ENCODE results near the gene MEA1.

Gene MEA1

DNA sequence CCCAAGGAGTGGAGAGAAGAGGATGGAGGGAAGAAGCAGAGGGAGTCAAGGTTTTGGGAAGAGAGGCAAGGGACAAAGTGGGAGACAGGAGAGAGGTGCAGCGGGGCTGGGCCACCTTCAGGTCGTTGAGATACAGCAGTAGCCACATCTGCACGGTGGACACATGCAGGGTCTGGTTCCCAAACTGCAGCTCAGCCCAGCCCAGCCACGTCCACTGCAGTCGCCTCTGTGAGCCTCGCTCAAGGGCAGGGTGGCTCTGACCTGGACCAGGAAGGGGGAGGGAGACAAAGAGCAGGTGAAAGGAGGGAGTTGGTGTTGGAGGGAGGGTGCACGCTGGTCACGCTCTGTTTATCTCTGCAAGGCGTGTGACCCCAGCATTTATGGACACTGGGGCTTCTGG lies 25.0 kb upstream of the MEA1 start:
- DNase-seq (ENCODE audit: low spot score), result no peak

DNA sequence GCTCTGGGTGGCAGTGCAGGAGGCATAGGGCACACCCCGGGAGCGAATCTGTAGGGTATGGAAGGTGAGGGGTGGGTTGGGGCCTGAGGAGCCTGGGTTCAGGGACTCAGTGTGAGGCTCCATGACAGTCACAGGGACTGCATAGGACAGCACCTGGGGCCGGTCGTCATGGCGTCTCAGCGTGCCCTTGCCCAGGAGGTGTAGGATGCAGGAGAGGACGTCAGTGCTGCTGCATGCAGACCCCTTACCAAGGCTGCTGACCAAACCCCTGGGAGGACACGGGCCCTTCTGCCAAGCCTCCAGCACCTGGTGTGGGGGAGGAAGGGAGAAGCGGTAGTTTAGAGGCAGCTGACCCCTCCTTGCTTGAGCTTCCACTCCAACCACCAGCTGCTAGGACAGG lies 24.0 kb upstream of the MEA1 start:
- no peak for DNase-seq (ENCODE audit: low spot score)

DNA sequence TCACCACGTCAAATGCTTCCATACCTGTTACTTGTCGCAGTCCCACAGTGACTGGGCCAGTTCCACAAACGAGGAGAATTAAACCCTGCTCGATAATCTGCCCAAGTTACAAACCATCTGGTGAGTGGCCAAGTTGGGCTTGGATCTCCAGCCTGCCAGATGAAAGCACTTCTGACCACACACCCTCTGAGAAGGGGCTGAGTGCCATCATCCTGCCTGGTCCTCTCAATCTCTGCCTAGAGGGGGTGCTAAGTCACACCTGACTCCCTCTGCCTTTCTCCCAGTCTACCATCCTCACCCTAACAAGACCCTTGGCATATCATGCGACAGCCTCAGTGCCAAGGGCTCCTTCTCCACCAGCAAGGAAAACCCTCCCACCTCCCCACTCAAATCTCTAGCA lies 23.5 kb upstream of the MEA1 start:
- no peak for DNase-seq (ENCODE audit: low spot score)

DNA sequence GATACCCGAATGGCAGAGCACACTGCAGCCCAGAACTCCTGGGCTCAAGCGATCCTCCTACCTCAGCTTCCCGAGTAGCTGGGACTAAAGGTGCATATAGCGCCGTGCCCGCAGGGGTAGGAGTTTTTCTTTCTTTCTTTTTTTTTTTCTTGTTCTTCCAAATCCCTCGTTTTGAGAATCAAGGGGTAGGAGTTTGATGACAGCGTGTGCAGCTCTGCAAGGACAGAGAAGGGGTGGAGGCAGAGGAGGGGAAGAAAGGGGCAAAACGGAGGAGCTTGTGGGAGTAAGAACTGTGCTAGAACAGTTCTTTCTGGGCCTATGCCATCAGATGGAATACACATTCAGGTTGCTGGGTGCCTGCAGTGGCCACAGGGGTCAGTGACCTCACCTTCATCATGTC lies 23.0 kb upstream of the MEA1 start:
- DNase-seq (ENCODE audit: low spot score), result no peak

DNA sequence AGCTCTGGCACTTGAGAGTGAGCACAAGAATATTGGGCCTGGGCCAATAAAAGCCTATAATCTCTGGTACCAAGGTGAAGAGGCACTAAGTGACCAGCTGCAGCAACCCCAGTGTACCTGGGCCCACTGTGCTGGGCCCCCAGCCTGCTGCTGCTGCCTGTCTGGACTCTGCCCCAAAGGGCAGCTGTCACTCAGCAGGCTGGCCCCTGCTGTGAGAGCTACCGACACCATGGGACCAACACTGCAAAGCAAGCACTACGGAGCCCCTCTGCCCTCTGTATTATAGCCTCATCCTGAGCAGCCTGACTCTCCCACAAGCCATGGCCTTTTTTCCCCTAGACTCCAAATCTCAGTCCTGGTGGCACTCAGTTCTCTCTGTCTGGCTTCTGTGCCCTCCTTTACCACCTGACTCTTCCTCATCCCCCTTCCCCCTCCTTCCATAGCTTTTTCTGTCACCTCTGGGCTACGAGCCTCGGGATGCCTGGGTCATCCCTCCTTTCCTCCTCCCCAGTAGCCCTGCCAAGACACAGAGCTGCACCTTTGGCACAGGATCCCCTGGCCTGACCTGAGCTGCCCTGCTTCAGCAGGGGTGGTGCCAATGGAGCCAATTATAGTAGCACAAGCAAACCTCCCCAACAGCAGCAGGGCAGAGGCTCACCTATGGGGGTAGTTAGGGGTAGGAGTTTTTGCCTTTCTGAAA lies 21.9 kb upstream of the MEA1 start:
- no peak for DNase-seq (ENCODE audit: low spot score)

DNA sequence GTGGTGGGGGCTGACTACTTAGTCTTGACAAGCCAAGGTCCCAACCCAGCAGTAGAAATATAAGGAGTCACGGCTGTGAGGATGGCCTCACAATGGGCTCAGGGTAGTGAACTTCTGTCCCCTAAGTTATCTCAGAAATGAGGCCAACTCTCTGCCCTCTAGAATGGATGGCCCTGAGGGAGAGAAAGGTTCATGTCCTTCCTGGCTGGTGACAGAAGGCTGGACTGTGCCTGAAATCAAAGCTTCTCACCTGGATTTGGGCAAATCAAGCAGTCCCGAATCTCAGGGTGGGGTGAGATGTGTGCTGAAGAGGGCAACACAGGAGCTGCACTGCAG lies 20.4 kb upstream of the MEA1 start:
- DNase-seq (ENCODE audit: low spot score), result no peak

DNA sequence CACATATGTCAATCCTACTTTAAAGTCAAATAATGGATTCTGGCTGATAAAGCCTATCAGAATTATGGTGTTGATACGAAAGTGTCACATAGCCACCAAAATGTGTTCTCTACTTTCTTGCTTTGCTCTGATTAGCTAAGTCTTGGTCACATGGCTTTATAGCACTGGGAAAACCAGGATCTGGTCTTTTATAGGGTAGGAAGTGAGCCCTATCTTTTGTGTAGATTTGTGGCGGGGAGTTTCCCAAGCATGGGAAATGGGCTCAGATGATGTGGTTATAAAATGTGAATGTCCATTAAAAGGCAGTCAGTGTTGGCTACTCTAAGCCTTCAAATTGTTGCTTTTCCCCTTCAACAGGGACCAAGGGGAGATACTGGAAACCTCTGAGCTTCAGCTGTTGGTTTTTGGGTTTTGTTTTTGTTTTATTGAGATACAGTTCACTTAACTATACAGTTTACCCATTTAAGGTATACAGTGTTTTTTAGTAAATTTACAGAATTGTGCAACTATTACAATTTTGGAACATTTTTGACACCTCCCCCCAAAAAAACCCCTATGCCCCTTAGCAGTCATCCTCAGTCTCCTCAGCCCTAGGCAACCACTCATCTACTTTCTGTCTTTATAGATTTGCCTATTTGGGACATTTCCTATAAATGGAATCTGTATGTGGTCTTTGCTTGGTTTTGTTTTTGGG lies 19.9 kb upstream of the MEA1 start:
- DNase-seq (ENCODE audit: low spot score), result no peak

DNA sequence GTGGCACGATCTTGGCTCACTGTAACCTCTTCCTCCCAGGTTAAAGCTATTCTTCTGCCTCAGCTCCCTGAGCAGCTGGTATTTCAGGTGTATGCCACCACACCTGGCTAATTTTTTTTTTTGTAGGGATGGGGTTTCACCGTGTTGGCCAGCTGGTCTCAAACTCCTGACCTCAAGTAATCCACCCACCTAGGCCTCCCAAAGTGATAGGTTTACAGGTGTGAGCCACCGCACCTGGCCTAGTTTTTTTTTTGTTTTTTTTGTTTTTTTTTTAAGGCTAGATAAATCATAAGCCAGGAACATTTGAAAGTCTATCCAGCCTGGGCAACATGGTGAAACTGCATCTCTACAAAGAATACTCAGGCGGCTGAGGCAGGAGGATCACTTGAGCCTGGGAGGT lies 18.6 kb upstream of the MEA1 start:
- no peak for DNase-seq (ENCODE audit: low spot score)

DNA sequence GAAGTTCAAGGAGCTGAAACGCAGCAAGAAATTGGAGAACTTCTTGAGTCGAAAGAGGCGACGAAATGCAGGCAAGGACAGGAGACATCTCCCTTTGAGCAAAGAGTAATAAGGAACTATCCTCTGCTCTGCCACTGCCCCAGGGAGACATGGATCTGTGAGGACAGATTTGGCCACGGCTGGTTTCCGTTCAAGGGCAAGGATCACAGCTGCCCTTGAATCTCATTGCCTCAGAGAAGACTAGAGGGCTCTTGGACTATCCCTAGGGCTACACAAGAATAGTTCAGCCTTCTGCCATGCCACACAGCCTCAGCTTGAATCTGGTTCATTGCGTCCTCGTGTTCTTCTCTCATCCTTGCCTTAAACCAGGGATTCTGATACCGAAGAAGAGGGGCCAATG lies 15.4 kb upstream of the MEA1 start:
- no peak for DNase-seq (ENCODE audit: low spot score)

DNA sequence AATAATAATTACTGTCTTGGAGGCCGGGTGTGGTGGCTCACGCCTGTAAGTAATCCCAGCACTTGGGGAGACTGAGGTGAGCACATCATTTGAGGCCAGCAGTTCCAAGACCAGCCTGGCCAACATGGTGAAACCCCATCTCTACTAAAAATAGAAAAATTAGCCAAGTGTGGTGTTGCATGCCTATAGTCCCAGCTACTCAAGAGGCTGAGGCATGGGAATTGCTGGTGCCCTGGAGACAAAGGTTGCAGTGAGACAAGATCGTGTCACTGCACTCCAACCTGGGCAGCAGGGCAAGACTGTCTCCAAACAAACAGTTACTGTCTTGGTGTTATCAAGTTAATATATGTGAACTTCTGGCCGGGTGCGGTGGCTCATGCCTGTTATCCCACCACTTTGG lies 12.6 kb upstream of the MEA1 start:
- DNase-seq (ENCODE audit: low spot score), result no peak

DNA sequence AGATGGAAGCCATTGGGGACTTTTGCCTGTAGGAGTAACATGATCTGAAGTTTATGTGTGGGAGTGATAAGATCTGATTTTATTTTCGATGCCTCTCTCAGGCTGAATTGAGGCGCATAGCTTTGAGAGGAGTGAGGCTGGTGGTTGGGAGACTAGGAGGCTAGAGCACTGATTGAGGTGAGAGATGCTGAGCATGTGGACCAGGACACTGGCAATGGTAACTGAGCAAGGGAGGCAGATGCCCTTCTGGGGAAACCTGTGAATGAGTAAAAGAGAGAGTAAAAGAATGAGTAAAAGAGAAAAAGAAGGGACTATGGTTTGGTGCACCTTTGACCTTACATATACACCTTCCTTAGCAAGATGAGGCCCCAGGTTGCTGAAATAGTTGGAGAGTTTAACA lies 10.7 kb upstream of the MEA1 start:
- DNase-seq (ENCODE audit: low spot score), result no peak

DNA sequence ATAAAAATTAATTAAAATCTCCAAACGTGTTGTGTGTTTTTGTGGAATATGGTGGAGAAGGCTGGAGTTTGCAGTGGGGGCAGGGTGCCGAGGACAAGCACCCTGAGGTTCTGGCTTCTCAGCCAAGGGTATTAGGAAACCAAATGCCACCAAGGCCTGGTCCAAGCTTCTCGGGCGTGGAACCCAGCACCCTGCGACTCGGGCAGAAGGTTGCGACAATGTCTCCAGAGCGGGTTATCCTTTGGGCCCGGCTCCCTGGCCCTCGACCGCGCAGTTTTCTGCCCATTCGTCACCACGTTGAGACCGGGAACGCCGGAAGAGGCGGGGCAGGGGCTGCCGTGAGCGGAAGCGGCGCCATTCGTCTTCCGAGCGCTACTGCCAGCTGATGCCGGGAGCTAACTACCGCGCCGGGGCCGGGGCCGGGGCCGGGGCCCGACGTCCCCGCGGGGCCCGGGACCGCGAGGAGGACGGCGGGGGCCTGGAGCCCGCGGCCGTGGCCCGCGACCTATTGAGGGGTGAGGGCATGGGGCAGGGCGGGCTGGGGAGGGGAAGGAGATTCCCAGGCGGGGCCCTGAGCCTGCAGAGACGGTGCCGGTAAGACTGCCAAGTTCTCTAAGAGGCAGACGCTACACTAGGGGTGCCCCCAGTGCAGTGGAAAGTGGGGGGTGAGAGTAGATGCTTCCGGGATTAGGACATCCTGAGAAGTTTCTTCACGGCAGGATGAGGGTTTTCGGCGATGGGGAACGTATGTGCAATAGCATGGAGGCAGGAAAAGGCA lies 7.7 kb upstream of the MEA1 start, which contains the start of gene RRP36:
Gene RRP36 (plus strand): TSS at position 354 of the 778 bp plus-strand sequence. CDS start 32 bp downstream, at position 386.
- DNase-seq (ENCODE audit: low spot score), result peak; percentile 79

DNA sequence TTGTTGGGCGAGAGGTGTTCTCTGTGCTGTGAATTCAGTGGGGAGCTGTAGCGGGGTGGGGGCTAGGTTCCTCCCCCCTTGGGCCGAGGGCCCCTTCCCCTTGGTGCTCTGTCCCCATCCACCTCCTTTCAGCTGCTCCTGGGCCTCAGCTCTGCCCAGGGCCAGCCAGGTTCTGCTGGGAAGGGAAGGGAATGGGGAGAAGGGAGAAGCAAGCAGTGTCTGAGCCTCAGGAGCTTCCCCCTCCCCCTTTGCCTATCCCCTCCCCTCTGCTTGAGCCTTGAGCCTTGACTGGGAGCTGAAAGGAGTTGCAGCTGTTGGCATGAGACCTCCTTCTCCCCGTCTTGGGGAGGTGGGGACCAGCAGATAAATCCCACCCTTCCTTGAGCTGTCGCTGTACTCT lies 7.1 kb upstream of the MEA1 start:
- DNase-seq (ENCODE audit: low spot score), result no peak

DNA sequence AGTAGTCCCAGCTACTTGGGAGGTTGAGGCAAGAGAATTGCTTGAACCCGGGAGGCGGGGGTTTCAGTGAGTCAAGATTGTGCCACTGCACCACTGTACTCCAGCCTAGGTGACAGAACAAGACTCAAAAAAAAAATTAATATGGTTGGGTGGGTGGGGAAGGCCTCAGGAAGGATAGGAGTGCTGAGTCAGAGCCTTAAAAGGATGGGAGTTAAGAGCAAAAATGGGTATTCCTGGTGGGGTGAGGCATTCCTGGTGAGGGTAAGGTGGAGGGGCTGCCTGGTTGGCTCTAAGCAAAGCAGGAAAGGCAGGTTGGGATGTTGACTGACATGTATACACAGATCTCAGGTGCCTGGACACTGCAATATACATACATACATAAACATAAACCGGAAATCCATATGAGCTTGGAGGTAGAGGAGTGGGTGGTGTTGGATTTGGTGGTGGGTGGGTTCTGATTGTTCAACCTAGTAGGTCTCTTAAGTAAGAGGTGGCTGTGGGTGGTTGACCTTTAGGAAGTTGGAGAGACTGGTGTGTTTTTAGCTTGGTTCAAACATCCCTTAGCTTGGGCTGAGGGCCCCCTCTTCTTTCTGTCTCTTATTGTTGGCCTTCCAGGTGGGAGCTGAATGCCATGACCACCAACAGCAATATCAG lies 6.4 kb upstream of the MEA1 start:
- no peak for DNase-seq (ENCODE audit: low spot score)

DNA sequence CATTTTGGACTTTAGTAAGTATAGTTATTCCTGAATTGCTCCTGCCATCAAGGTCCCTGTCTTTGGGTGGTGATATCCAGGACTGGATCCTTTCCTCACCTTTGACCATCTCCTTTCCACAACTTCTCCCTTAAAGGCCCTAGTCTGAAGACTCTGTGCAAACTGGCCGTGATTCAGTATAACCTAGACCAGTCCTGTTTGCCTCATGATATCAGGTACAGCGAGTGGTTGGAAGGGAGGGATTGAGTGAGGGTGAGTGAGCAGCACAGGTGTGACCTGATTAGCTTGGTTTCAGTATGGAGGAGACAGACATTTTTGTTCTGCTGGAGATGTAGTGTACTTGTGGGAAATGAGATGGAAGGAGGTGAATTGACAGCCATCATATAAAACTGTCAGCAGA lies 5.4 kb upstream of the MEA1 start:
- DNase-seq (ENCODE audit: low spot score), result no peak

DNA sequence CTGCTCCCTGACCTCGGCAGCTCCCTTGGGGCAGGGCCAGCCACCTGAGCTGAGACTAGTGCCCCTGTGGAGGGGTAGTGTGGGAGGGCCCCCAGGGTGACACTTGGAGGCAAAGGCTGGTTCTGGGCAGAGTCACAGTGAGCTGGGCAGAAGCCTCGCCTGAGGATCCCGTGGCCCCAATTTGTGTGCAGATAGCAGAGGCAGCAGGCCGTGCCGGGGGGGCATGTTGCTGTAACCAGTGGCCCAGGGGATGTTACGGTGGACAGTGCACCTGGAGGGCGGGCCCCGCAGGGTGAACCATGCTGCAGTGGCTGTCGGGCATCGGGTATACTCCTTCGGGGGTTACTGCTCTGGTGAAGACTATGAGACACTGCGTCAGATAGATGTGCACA lies 3.2 kb upstream of the MEA1 start:
- no peak for DNase-seq (ENCODE audit: low spot score)

DNA sequence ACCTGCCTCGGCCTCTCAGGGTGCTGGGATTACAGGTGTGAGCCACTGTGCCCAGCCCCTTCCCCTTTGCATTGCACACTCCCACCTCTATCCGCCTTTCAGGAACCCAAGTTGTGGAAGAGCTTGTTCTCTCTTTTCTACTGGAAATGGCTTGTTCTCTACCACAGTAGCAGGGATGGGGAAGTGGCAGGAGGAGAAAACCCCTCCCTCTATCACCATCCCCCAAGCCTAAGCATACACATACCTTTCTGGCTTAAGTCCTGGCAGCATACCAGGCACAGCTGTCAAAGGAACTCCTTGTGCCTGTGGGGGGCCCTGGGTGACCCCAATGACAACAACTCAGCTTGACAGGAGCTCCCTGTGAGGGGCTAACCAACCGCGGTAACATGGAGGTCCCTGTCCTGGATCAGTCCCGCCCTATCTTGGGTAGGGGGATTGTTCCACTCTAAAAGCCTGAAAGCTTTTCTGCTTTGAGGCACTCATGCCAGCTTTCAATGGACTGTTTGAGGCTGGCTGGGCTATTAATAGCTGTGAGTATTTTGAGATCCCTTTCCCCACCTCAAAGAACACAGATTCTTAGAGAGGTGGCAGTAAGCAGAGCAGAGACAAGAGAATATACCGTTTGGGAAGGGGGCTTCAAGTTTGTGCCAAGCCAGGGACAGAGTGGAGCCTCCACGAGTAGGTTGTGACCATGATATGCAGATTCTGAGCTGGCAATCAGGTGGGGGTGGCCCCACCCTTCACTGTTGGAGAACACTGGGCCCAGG lies 2.6 kb upstream of the MEA1 start:
- DNase-seq (ENCODE audit: low spot score), result no peak

DNA sequence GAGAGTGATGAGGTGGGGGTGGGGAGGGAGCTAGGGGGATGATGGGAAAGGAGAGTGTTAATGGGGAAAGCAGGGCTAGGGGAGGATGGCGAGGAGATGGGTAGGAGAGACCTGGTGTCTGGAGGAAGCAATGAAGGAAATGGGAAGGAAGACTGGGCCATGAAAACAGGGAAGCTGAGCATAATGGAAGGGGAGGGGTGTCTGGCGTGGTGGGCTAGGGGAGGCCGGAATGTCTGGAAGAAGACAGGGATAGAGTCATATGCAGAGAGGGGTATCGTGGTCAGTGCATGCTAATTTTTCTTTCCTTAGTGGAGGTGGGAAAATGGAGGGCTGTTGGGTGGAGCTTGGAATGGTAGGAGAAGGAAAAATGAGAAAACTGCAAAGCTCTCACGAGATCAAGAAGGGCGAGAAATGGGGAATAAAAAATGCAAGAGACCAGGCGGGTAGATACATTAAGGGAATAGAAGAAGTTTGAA lies 726 bp upstream of the MEA1 start:
- DNase-seq (ENCODE audit: low spot score), result peak; percentile 19

DNA sequence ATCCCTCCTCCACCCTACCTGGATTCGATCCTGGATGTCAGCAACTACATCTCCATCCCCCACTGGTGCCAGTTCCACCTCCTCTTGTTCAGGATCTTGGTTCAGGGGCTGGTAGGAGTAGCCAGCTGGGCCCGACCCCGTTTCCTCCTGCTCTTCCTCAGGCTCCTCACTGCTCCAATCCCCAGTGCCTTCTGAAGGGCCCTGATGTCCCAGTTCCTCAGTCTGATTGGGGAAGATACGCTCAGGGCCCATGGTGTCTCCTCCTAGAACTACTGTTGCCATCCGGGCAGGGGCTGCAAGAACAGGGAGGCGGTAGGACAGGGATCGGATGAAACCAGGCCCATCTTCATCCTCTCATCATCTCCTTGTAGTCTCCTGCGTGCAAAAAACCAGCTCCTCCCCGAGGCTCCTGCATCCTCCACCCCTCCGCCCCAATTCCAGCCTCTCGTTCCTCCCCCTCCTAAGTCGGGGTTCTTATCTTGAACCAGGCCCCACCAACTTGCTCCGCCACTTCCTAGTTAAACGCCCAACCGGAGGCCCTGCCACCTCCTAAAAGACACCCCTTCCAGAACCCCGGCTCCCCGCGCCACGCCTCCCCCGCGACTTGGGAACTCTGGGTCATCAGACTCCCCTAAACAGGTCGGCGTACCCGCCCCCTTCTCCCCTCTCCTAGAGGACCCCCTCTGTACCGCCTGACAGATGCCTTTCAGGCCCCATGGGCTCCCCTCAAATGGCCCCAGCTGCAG lies 476 bp downstream of the MEA1 start:
- no peak for DNase-seq (ENCODE audit: low spot score)

DNA sequence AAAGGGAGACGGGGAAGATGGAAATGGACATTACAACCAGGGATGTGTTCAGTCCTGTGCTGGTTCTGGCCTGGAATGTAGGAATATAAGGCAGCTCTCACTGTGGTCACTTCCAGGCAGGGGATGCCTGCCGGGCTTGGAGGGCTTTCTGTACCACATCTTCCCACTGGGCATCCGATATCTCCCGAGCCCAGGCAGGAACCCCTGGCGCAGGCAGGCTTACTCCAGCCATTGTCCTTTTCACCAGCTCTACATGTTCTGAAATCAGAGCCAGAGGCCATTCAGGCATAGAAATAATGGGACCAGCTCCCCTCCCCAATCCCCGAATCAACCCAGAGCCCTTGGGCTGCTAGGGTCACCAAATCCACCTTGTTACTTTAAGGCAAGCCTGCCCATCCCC lies 1.4 kb downstream of the MEA1 start:
- DNase-seq (ENCODE audit: low spot score), result no peak

DNA sequence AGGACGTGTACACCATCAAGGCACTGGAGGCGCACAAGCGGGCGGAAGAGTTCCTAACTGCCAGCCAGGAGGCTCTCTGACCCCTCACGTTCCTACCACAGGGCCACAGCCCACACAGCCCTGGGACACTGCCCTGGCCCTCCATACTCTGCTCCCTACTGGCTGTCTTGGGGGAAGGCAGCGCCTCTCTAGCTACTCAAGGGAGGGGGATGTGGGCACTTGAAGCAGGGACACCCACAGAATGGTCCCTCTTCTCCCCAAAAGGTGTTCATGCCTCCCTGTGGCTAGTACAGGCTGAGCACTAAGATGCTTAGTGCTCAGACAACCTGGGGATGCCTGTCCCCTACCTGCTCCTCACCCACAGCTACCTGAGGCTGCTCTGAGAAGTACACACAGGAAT lies 2.5 kb downstream of the MEA1 start:
- DNase-seq (ENCODE audit: low spot score), result no peak

Measured in LoVo (cell line).